Loucy (cell line): ENCODE results near the gene LMF1.

Experiments
- CTCF ChIP-seq: fragments of 200-600 bp; sonication (generic); conservative IDR thresholded peaks from 2 replicates; pipeline ENCODE4 v1.5.1; 2014; ENCODE audit warnings: mild to moderate bottlenecking, antibody characterized with exemption, low read length
- EZH2phosphoT487 ChIP-seq: fragments of 200-600 bp; IDR thresholded peaks from 2 replicates; pipeline ENCODE4 v1.6.1; 2018; ENCODE audit warnings: antibody characterized with exemption, mild to moderate bottlenecking, moderate library complexity, borderline replicate concordance

- TF ChIP-seq CTCF = no peak
- no peak for TF ChIP-seq EZH2phosphoT487
These were observed 129.2 kb downstream of the LMF1 start for GRCh38 chr16:841455-842060.
